GM21367 (cell line): Measurements from ENCODE around the gene ICA1.
"Not testable (repeated sequence)": the region's sequence is repeated elsewhere in the genome, so short reads cannot be mapped to it uniquely, and the experiment has no call there.

Experiments
- ATAC-seq: cut with Tn5 transposase; IDR thresholded peaks from one replicate; pipeline ENCODE4 v1.9.1; 2021; ENCODE audit not compliant: unreplicated experiment

ICA1 gene

GRCh38 chr7:8271960-8272359 lies 10.0 kb upstream of the ICA1 start:
- no peak for ATAC-seq

GRCh38 chr7:8263048-8263447 lies 1.1 kb upstream of the ICA1 start:
- ATAC-seq, result no peak

- no peak for ATAC-seq
Observed at GRCh38 chr7:8260871-8261694, 884 bp downstream of the ICA1 start.

- no peak for ATAC-seq
Observed at GRCh38 chr7:8259586-8260222, 2.3 kb downstream of the ICA1 start.

- ATAC-seq, result no peak
Observed at GRCh38 chr7:8258734-8259133, 3.2 kb downstream of the ICA1 start.

- ATAC-seq, result no peak
Observed at GRCh38 chr7:8258166-8258565, 3.8 kb downstream of the ICA1 start.

GRCh38 chr7:8255680-8256655 lies 6.0 kb downstream of the ICA1 start:
- ATAC-seq, result no peak

- ATAC-seq, result no peak
Observed at GRCh38 chr7:8254667-8255066, 7.3 kb downstream of the ICA1 start.

GRCh38 chr7:8254215-8254614 lies 7.8 kb downstream of the ICA1 start:
- no peak for ATAC-seq

GRCh38 chr7:8251195-8251594 lies 10.8 kb downstream of the ICA1 start:
- ATAC-seq, result no peak

- no peak for ATAC-seq
Observed at GRCh38 chr7:8250547-8250946, 11.4 kb downstream of the ICA1 start.

- ATAC-seq, result no peak
Observed at GRCh38 chr7:8249121-8249520, 12.8 kb downstream of the ICA1 start.

GRCh38 chr7:8246020-8246419 lies 15.9 kb downstream of the ICA1 start:
- ATAC-seq, result no peak

GRCh38 chr7:8245032-8245431 lies 16.9 kb downstream of the ICA1 start:
- ATAC-seq, result not testable (repeated sequence)

- ATAC-seq, result not testable (repeated sequence)
Observed at GRCh38 chr7:8243059-8243458, 18.9 kb downstream of the ICA1 start.

GRCh38 chr7:8239702-8240362 lies 22.1 kb downstream of the ICA1 start:
- ATAC-seq, result not testable (repeated sequence)

- no peak for ATAC-seq
Observed at GRCh38 chr7:8236780-8237407, 25.1 kb downstream of the ICA1 start.

- no peak for ATAC-seq
Observed at GRCh38 chr7:8232999-8233847, 28.7 kb downstream of the ICA1 start.

- ATAC-seq, result no peak
Observed at GRCh38 chr7:8229927-8230326, 32.0 kb downstream of the ICA1 start.
